Lower leg skin (tissue), 4 donors: ENCODE results near the gene SNRNP35. TPM values are rescaled to one million over a fixed set of nuclear protein-coding genes. Genes with fewer than 3 reads are reported as not detected.

Experiments used
- DNase-seq, 2 donors: peaks; one replicate each; pipeline ENCODE4 v3.0.0-alpha.2; 2019; ENCODE audit warnings: low spot score in 2 of 2
- H3K4me3 ChIP-seq: fragments of 200-600 bp; sonication (generic); 2 replicates; pipeline ENCODE4 v1.5.1; 2017; ENCODE audit warnings: mild to moderate bottlenecking, low read depth; ENCODE audit not compliant: poor library complexity, severe bottlenecking
- CTCF ChIP-seq, 3 donors: fragments of 450-650 bp; IDR thresholded peaks; one replicate each; pipeline ENCODE4 v1.5.1; 2016; ENCODE audit warnings: antibody characterized with exemption in 3 of 3, mild to moderate bottlenecking in 3 of 3, moderate library complexity in 2 of 3
- POLR2A ChIP-seq, 2 donors: fragments of 450-650 bp; IDR thresholded peaks; one replicate each; pipeline ENCODE4 v1.6.1; 2016 to 2017; ENCODE audit warnings: antibody characterized with exemption in 2 of 2, mild to moderate bottlenecking in 1 of 2, moderate library complexity in 1 of 2
- WGBS, 2 donors: methylation state at CpG; one replicate each; pipeline ENCODE4 v1.1.5; 2018; 5-methylcytosine and 5-hydroxymethylcytosine counted together
- intact Hi-C: fragments of 100-400 bp; cut with DNase I; formaldehyde crosslinking; loops from one replicate; pipeline ENCODE4 v1.15.0; 2023; ENCODE audit warnings: low total_unique reads
- total RNA-seq, 4 donors: library from RNA; depleted of rRNA; stranded (reverse); fragments of >200 nt; gene quantifications; one replicate each; pipeline ENCODE4 v1.1.0, GENCODE V29; 2016

The SNRNP35 gene
- total RNA-seq, 4 donors from 2014 or later = 15.6 to 43.1 (median 22.9) TPM

GRCh38 chr12:123468786-123469185 lies 10.8 kb downstream of the SNRNP35 start:
- intact Hi-C loops = no loop called here
- DNase-seq = no peak
- TF ChIP-seq POLR2A (IDR thresholded peaks at IDR 0.05) (no peak), CTCF (IDR thresholded peaks at IDR 0.05) (no peak)
- H3K4me3 ChIP-seq = no peak overlapping the region
- WGBS, 2 donors = 17 to 26% methylated on average over 1 of the region's 1 CpG

DNA sequence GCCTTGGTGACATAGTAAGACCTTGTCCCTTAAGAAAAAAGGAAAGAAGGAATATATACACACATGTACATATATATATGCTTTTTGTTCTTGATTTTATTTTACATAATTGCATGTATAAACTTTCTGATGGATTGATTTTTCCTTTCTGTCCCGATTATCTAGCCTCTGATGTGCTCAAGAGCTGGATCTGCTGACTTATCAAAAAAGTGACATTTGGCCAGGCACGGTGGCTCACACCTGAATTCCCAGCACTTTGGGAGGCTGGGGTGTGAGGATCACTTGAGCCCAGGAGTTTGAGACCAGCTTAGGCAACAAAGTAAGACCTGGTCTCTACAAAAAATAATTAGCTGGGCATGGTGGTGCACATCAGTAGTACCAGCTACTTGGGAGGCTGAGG lies 12.0 kb downstream of the SNRNP35 start:
- 93 to 96% methylated on average over 2 of the region's 2 CpGs for WGBS, 2 donors
- intact Hi-C loops = no loop called here
- DNase-seq = no peak
- TF ChIP-seq CTCF (IDR thresholded peaks at IDR 0.05) (no peak), POLR2A (IDR thresholded peaks at IDR 0.05) (no peak)
- H3K4me3 ChIP-seq = no peak overlapping the region

GRCh38 chr12:123471374-123472068 lies 13.6 kb downstream of the SNRNP35 start:
- no peak for TF ChIP-seq CTCF (IDR thresholded peaks at IDR 0.05)
- TF ChIP-seq POLR2A (IDR thresholded peaks at IDR 0.05) = no peak
- no peak for DNase-seq
- intact Hi-C loops = no loop called here
- H3K4me3 ChIP-seq = no peak overlapping the region
- 75% methylated on average over 7 to 8 of the region's 8 CpGs for WGBS, 2 donors

DNA sequence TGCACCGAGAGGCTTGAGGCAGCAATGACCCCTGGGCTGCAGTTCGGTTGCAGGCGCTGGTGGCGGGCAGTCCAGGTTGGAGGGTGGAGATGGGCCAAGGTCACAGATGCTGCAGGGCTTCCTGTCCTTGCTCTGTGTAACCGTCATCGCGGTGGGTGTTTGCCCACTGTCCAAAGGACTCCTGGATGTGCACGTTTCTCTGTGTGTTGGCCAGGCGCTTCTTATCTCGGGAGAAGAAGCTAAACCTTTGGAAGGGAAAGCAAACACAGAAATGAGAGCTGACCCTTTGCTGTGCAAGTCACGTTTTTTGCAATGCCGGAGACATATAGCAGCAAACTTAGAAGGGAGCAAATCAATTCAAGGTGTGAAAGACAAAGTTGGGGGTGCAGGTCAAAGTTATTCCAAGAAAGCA lies 14.5 kb downstream of the SNRNP35 start:
- H3K4me3 ChIP-seq = no peak overlapping the region
- DNase-seq = no peak
- TF ChIP-seq CTCF (IDR thresholded peaks at IDR 0.05) (no peak), POLR2A (IDR thresholded peaks at IDR 0.05) (no peak)
- WGBS, 2 donors = 87 to 90% methylated on average over 9 to 12 of the region's 12 CpGs
- intact Hi-C loops = no loop called here

- WGBS, 2 donors = 78 to 81% methylated on average over 13 of the region's 13 CpGs
- no peak for TF ChIP-seq CTCF (IDR thresholded peaks at IDR 0.05)
- no peak for TF ChIP-seq POLR2A (IDR thresholded peaks at IDR 0.05)
- H3K4me3 ChIP-seq = no peak overlapping the region
Observed at GRCh38 chr12:123474485-123475245, 16.7 kb downstream of the SNRNP35 start.

More at GRCh38 chr12:123474485-123475245, 16.7 kb downstream of the SNRNP35 start:
- no peak for DNase-seq
- intact Hi-C loops = no loop called here
